Measurements from ENCODE around the gene IQCK.

IQCK gene

GRCh38 chr16:19874851-19875546, 156.9 kb downstream of the IQCK start:
- no peak overlapping the region for H3K4me3 ChIP-seq (ENCODE audit: control insufficient read depth, low read depth, low read length)
- no peak for TF ChIP-seq CTCF (IDR thresholded peaks at IDR 0.05; ENCODE audit: control insufficient read depth, insufficient read depth, low read depth, low read length, missing control alignments)
- DNase-seq (ENCODE audit: low read depth) = no peak

GRCh38 chr16:19875900-19876299, 157.8 kb downstream of the IQCK start:
- no peak for DNase-seq (ENCODE audit: low read depth)
- no peak overlapping the region for H3K4me3 ChIP-seq (ENCODE audit: control insufficient read depth, low read depth, low read length)
- TF ChIP-seq CTCF (IDR thresholded peaks at IDR 0.05; ENCODE audit: control insufficient read depth, insufficient read depth, low read depth, low read length, missing control alignments) = no peak

GRCh38 chr16:19876501-19877059, 158.5 kb downstream of the IQCK start:
- no peak for TF ChIP-seq CTCF (IDR thresholded peaks at IDR 0.05; ENCODE audit: control insufficient read depth, insufficient read depth, low read depth, low read length, missing control alignments)
- no peak overlapping the region for H3K4me3 ChIP-seq (ENCODE audit: control insufficient read depth, low read depth, low read length)
- DNase-seq (ENCODE audit: low read depth) = no peak

- no peak for DNase-seq (ENCODE audit: low read depth)
- no peak for TF ChIP-seq CTCF (IDR thresholded peaks at IDR 0.05; ENCODE audit: control insufficient read depth, insufficient read depth, low read depth, low read length, missing control alignments)
- H3K4me3 ChIP-seq (ENCODE audit: control insufficient read depth, low read depth, low read length) = no peak overlapping the region
Measured at GRCh38 chr16:19878757-19879156, 160.7 kb downstream of the IQCK start.

GRCh38 chr16:19879241-19879792, 161.2 kb downstream of the IQCK start:
- TF ChIP-seq CTCF (IDR thresholded peaks at IDR 0.05; ENCODE audit: control insufficient read depth, insufficient read depth, low read depth, low read length, missing control alignments) = no peak
- no peak for DNase-seq (ENCODE audit: low read depth)
- no peak overlapping the region for H3K4me3 ChIP-seq (ENCODE audit: control insufficient read depth, low read depth, low read length)

GRCh38 chr16:19881028-19881427, 163.0 kb downstream of the IQCK start:
- no peak for DNase-seq (ENCODE audit: low read depth)
- TF ChIP-seq CTCF (IDR thresholded peaks at IDR 0.05; ENCODE audit: control insufficient read depth, insufficient read depth, low read depth, low read length, missing control alignments) = no peak
- H3K4me3 ChIP-seq (ENCODE audit: control insufficient read depth, low read depth, low read length) = no peak overlapping the region

All from AG09309 (cell line).